Ovary (tissue), 3 donors: ENCODE measurements around the gene TENM4.

Experiments used
- POLR2A ChIP-seq: fragments of 450-650 bp; IDR thresholded peaks from one replicate; pipeline ENCODE4 v1.6.1; 2017; ENCODE audit warnings: antibody characterized with exemption, mild to moderate bottlenecking, moderate library complexity
- TF ChIP-seq, protein P1 (sequence below), 3 donors: fragments of 450-650 bp in 2 of 3; fragments of 200-600 bp in 1 of 3; IDR thresholded peaks; one replicate each; pipeline versions ENCODE4 v1.5.1 to v1.8.0; 2016 to 2022; ENCODE audit warnings: antibody characterized with exemption in 3 of 3, mild to moderate bottlenecking in 1 of 3
- donor health status: DM: no; HTN: no; CAD: no.

DNA sequence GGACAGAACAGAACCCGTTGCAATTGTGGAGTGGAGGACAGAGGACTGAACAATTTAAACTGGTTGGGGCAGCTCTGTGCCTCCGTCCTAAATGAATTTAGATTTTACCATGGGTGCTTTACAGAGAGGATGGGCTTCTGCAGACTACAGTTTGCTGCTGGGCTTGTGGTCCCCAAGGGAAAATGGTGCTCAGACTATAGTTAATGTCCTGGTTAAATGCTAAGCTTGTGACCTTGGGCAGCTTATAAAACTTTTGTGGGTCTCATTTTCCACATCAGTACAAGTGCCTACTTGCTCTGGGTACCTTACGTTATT is 511.0 kb downstream of the TENM4 start:
- TF ChIP-seq, protein P1, sequence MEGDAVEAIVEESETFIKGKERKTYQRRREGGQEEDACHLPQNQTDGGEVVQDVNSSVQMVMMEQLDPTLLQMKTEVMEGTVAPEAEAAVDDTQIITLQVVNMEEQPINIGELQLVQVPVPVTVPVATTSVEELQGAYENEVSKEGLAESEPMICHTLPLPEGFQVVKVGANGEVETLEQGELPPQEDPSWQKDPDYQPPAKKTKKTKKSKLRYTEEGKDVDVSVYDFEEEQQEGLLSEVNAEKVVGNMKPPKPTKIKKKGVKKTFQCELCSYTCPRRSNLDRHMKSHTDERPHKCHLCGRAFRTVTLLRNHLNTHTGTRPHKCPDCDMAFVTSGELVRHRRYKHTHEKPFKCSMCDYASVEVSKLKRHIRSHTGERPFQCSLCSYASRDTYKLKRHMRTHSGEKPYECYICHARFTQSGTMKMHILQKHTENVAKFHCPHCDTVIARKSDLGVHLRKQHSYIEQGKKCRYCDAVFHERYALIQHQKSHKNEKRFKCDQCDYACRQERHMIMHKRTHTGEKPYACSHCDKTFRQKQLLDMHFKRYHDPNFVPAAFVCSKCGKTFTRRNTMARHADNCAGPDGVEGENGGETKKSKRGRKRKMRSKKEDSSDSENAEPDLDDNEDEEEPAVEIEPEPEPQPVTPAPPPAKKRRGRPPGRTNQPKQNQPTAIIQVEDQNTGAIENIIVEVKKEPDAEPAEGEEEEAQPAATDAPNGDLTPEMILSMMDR (IDR thresholded peaks at IDR 0.05) = no peak
- TF ChIP-seq POLR2A = no peak
